SW480 (cell line): Measurements from ENCODE around the gene STMND1.
A peak's percentile ranks its signal among the peaks of the same experiment; 100 is the strongest.

Source experiments
- DNase-seq: peaks from one replicate; pipeline ENCODE4 v3.0.0-alpha.2; 2016; ENCODE audit warnings: low spot score

Gene STMND1

DNA sequence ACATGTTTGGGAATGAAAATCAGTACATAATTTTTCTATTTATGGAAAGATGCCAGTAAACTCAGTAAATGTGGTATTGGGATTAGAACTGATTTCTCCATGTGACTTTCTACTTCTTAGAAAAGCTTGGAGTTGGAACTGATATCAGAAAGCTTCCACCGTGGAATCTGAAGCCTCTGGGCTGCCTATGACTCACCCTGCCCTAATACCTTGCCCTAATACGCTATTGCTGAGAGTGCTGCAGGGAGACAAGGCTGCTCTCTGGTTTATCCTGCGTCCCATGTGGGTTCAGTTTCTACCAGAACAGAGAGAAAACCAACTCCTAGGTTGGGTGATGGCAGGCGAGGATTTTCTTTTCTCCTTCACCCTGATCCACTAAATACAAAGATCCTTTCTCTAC is 3.3 kb upstream of the STMND1 start:
- DNase-seq: no peak

DNA sequence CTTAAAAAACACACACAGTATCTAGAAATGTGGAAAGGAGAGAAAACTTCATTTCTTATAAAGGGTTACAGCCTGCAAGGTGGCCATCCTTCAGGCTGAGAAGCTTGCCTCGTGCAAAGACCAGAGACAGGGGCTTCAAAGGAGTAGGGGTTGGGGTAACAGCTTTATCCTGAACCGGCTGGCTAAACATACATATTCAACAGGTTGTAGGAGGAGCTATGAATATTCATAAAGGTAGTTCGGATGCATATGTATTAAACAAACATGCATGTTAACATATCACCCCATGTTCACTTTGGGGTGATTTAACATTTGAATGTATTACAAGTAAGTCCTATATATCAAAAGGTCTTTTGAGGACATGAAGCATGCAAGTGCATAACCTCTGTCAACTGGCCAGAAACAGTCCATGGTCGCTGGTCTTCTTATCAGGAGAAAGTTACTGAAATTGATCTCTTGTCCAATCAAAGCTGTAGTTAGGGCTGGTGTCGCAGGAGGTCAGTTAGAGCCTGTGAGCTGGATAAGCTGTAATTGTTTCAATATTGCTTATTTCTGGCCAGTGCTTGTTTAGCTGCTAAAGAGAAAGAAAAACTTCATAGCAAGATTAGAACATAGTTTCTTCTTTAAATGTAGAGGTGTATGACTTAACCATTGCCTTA is 2.3 kb upstream of the STMND1 start:
- no peak for DNase-seq

DNA sequence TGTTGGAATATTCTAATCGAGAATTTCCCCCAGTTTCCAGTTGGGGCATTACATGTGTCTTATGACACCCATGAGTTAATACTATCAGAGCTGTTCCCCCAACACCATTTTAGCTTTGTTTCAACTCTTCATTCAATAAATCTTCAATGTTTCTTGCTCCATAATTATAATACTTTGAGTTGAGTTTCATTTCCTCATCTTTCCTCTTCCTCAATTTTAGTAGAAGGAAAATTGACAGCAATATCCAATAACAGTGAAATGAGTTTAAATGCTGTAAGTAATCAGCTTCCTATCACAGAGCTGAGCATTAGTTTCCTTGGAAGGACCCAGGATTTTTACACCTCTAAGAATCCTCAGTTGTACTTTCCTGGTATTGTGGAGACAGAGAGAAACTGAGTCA is 1.0 kb upstream of the STMND1 start:
- no peak for DNase-seq

DNA sequence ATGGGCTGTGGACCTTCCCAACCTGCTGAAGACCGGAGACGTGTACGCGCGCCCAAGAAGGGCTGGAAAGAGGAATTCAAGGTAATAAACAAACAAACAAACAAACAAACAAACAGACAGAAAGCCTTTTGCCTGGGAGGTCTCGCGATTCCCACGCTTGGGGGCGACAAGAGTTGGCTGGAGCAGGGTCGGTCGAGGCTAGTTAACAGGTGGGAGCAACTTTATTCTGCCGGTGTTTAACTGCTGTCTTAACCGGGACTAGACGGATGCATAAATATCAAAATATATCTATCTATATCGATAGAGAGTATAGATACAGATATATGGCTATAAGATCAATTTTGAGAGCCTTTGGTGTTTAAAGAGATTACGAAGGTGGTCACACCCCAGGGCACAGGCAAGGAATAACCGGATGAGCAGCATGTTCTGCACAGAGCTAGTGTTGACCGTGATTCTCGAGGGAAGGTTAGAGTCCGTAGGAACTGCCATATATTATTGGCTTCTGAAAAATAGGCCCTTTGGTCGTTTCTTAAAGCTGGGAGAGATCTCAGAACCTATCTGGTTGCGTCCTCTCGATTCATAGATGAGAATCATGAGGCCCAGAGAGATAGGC is 514 bp downstream of the STMND1 start:
- DNase-seq: no peak

DNA sequence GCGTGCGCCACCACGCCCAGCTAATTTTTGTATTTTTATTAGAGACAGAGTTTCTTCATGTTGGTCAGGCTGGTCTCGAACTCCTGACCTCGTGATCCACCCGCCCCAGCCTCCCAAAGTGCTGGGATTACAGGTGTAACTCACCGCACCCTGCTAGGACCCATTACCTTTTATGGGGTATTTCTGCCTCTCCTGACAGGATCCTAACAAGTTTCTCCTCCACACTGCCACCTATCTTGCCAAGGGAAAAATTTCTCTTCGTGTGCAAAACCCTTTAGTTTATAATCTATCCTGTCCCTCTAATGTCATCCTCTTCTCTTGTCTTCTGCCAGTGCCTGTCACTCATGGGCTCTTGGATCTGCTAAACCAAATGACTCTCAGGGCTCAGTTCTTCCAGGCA is 1.9 kb downstream of the STMND1 start:
- DNase-seq: no peak

DNA sequence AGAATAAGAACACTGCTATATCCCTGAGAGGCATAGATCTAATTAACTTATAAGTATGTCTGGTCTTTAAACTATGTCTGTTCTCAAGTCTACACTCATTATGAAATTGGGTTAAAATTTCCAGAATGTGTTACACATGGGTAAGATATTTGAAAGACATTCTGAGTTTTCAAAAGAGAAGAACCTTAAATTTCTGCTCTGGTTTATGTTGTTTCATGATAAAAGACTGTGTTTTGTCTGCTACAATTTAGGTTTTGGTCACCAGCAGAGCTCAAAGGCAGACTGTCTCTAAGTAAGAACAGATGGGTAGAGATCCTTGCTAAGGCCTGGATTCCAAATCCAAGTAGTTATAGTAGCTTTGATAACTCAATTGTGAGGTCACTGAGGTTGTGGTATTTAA is 6.0 kb downstream of the STMND1 start:
- no peak for DNase-seq

DNA sequence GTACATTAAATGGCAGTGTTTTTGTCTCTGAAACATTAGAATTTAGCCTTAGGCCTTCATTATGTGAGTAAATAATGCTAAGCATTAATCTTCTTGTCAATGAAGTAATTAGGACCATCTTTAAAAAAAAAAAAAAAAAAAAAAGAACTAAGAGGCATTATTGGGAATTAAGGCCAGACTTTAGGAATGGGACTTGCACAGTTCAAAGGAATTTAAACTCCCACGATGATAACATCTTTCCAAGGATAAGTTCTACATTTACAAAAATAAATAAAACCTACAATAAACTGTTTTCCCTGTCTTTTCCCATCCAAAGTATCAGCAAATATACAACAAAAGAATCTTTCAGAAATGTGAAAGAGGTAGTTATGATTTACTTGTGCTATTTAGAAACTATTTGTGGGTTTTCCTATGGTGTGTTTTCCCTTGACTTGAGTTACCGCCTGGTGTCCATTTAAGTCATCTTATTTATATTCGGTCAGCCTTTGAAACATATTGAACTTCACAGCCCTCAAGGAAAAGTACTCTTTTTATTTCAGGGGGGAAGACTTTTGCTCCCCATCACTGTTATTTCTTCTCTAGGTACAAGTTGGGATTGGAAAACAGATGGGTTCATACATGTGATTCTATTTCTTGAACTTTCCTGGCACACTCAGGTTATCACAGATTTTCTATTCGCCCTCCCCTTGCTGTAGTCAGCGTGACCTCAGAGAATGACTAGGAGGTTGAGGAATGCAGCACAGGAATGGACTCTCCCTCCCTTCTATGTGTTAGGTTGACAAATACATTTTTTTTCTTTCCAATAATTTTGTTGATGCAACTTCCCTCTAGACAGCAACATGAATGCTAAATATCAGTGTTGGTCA is 13.6 kb downstream of the STMND1 start:
- peak; percentile 38 for DNase-seq

DNA sequence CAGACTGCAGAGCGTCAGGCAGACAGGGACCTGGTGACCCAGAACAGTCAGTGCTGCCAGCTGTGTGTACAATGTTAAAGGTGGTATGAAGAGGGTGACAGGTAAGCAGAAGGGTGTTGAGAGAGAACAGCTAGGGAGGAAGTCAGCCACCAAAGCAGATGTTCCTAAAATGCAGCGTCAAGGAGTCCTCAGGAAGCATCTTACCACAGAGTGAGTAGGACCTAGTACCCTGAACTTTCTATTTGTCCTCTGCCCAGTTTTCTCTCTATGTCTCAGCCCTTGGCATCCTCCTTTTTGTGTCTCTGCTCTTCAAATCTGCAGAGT is 14.2 kb downstream of the STMND1 start:
- no peak for DNase-seq

DNA sequence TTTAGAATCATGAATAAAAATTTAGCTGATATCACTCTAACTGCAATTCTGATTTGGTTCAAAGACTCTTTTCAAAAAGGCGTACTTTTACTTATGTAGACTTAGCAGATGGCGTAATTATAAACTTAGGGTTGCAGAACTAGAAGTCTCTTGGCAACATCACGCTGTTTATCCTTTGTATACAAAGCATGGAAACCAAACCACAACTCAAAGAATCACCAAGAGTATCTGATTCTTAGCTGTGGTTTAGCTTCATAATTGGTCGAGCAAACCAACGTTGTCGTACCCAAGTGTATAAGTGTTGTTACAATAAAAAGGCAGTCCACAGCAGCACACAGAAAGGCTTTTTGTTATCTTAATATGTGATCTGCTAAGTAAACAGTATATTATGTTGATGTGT is 18.2 kb downstream of the STMND1 start:
- DNase-seq: no peak

DNA sequence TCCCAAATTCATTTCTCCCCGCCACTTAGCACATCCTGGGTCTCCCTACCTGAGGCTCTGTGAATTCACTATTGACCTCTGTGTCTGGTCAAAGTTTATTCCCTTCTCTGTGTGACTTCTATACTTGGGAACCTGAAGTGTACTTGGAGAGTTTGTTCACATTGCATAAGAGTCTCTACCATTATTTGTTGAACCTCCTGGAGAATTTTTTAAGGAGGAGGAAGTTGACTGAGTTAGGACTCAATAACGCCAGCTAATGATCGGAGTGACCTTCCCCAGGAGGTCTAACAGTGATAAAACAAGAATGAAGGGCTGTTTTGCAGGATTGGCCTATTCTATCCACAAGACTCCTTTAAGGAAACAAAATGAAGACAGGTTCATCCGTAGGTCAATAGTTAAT is 23.6 kb downstream of the STMND1 start:
- DNase-seq: no peak

DNA sequence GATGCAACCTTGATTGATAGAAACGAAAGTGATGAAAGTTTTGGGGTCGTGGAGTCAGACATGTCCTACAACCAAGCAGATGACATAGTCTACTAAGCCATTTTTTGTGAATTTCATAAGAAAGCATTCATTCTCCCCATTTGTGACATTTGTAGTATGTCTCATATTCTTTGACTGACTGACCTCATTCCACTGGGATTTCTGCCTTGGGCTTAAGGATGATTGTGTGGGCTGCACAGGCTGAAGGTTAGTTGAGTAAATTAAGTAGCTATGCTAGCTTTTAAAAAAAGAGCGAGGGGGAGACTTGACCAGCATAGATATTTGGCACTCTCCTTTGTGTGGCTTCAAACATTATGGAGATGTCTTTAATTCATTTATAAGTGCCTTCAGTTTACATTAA is 28.9 kb downstream of the STMND1 start:
- no peak for DNase-seq

DNA sequence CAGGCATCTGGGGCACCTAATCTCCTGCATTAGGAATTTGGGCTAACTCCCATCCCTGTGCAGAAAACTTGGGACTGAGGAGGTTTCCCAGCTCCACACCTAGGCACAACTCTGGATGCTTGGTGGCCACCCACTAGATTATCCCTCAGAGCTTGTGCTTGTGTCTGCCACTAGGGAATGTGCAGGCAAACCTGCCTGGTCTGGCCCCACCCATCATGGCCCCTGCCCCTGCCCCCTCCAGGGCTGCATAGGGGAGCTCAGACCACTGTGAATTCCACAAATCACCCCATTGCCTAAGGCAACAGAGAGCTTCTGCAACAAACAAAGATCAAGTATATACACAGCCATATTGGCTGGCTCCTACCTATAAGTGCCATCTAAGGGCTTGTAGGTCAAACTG is 31.1 kb downstream of the STMND1 start:
- no peak for DNase-seq

DNA sequence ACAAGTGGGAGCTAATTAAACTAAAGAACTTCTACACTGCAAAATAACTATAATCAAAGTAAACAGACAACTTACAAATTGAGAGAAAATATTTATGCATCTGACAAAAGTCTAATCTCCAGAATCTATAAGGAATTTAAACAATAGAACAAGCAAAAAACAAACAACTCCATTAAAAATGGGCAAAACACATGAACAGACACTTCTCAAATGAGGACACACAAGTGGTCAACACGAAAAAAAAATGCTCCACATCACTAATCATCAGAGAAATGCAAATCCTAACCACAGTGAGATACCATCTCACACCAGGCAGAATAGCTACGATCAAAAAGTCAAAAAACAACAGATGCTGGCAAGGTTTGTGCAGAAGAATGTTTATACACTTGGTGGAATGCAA is 36.2 kb downstream of the STMND1 start:
- no peak for DNase-seq

DNA sequence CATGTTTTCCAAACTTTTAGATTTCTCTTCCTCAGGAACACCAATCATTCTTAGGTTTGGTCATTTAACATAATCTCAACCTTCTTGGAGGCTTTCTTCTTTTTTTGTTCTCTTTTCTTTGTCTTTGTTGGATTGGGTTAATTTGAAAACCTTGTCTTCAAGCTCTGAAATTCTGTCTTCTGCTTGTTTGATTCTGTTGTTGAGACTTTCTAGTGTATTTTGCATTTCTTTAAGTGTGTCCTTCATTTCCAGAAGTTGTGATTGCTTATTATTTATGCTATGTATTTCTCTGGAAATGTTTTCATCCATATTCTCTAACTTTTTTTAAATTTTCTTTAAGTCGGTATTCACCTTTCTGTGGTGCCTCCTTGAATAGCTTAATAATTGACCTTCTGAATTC is 42.2 kb downstream of the STMND1 start:
- DNase-seq: no peak

DNA sequence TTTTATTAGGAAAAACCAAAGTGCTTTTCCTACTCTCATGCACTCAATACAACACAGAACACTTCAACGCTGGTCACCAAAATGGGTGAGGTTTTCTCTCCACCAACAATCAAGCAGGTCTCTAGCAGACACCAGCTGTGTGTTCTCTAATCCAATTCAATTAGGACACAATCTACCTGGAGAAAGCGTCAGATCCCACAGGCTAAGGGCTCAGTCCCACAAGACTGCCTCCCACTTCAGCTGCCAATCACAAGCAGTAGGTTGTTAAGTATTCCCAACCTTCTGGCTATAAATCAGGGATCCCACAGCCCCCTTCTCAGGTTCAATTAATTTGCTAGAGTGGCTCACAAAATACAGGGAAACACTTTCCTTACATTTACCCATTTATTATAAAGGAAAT is 47.7 kb downstream of the STMND1 start:
- DNase-seq: no peak

DNA sequence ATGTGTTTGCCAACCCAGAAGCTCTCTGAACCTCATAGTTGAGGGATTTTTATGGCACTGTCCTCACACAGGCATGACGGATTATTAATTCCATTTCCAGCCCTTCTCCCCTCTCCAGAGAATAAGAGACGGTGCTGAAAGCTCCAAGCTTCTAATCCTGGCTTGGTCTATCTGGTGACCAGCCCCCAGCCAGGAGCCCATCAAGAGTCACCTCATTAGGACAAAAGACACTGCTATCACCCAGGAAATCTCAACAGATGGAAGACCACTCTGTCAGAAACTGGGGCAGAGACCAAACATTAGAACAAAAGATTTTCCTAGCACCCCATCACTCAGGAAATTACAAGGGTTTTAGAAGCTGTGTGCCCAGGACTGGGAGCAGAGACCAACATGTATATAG is 48.2 kb downstream of the STMND1 start:
- no peak for DNase-seq

DNA sequence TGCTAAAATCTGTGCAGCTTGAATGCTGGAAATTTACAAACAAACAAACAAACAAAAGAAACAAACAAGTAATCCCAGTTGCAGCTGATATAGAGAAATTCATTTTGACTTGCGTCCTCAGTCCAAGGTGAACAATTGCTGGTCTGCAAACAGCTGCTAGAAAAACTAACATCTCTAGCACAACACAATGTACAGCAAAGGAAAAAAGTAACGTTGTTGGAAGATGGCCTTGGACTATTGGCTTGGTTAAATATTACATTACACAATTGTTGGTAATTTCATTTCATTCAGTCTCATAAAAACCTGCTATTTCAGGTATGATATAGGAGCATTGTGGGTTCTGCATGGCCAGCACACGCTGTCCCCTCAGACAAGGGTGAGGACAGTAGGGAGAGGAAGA is 50.0 kb downstream of the STMND1 start:
- DNase-seq: no peak

DNA sequence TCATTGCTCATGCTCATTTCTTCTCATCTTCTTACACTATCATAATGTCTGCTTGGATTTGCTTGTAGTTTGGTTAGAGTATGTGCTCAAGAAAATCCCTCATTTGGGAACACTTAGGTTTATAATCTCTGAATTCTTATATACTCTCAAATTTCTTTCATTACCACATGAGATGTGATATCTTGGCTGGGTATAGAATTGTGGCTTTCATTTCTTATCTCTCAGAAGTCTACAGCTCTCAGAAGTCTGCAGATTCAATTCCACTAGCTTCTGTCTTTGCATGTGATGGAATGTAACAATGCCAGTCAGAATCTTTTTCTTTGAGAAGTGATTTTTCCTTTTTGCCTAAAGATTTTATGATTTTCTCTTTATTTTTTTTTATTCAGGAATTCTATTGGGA is 50.9 kb downstream of the STMND1 start:
- no peak for DNase-seq

DNA sequence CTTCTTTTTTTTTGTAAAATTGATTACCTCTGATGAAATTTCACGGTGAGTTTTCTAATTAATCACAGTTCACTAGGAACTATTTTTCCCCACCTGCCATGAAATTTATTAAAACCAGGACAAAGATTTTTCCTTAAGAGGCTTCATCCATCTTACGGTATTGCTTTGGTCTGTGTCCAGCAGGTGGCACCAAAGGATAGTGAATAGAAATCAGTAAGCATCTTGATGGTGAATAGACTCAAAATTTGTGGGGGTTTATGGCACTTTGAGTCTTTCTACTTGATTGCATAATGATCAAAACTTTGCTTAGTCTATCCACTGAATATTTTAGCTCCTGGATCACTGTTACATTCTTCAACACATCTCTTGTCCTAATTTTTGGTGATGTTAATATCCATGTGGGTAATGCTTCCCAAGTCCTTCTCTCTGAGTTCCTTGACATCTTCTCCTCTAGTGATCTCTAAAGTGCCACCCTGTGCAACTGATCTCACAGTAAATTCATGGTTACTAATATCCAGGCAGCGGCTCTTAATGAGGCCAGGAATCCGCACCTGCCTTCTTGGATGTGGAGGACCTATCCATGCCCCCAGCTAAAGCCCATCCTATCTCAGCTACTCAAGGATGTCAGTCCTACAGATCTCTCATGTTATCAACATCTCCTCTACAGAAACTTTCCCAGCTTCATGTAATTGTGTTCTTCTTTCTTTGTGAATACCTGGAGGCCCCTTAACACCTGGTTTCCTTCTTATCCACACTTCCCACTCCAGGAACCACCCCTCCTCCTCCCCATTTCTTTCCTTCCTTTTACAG is 54.5 kb downstream of the STMND1 start:
- DNase-seq: peak; percentile 36

DNA sequence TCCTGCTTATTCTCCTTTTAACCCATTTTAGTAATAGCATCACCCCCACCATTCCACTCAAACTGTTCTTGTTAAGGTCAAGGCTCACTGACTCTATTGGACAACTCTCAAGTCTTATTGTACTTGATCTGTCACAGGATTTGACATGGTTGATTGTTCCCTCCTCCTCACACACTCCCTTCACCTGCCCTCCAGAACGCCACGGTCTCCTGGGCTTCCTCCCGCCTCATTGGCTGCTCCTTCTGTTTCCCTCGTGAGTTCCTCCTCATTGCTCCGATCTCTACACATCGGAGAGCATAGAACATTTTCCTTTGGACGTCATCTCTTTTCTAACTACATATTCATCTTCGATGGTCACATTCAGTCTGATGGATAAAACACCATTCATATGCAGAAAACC is 55.1 kb downstream of the STMND1 start:
- no peak for DNase-seq

DNA sequence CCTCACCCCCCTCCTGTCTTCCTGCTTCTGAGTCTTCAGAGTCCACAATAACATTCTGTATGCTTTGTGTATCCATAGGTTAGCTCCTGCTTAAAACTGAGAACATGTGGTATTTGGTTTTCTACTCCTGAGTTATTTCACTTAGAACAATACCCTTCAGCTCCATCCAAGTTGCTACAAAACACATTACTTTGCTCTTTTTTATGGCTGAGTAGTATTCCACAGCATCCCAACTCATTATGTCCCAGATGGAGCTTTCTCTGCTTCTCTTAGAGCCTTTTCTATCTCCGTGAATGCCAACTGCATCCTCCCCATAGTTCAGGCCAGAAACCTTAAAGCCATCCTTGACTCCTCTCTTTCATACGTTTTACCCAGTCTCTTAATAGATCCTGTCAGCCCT is 55.8 kb downstream of the STMND1 start:
- no peak for DNase-seq

DNA sequence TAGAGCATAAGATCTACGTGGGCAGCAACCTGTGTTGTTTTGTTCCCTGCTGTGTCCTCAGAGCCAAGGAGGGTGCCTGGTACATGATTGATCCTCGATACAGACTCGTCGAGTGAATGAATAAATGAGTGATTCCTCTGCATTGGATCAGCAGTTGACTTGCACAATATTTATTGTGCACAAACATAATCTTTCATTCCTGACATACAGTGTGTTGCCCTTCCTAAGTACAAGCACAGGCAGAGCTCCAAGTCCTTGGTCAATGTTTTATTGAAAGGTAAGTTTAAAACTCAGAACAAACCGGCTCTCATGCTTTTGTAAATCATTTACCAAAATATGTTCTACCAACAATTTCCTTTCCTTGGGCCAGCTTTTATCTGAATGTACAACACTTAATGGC is 57.4 kb downstream of the STMND1 start:
- DNase-seq: no peak

DNA sequence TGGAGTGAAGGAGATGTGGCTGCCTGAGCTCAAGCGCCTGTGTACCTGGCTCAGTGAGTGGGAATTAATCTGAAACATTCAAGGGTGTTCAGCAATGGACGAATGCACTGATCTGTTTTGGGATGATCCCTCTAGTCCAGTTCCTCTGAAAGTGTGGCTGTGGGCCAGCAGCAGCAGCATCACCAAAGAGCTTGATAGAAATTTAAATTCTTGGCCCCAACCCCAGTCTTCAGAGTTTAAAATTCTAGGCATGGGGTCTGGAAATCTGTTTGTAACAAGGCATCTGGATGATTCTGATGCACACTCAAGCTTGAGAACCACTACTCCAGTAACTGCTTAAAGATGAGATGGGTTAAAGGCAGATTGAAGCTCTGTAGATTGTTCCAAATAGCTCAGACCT is 59.2 kb downstream of the STMND1 start:
- no peak for DNase-seq
